ENCODE results near the gene LITAF.

Gene LITAF

GRCh38 chr16:11550791-11551498, 35.8 kb downstream of the LITAF start:
- no peak for DNase-seq (ENCODE audit: low read depth)

GRCh38 chr16:11547118-11547916, 39.4 kb downstream of the LITAF start:
- DNase-seq (ENCODE audit: low read depth) = no peak

- peak; percentile 21 for DNase-seq (ENCODE audit: low read depth)
These were observed 40.1 kb downstream of the LITAF start for GRCh38 chr16:11546608-11547061.

- DNase-seq (ENCODE audit: low read depth) = no peak
These were observed 42.9 kb downstream of the LITAF start for GRCh38 chr16:11543661-11544393.

GRCh38 chr16:11542069-11542744, 44.5 kb downstream of the LITAF start:
- no peak for DNase-seq (ENCODE audit: low read depth)

- DNase-seq (ENCODE audit: low read depth) = no peak
These were observed 47.1 kb downstream of the LITAF start for GRCh38 chr16:11539641-11540050.

- DNase-seq (ENCODE audit: low read depth) = no peak
These were observed 47.8 kb downstream of the LITAF start for GRCh38 chr16:11538880-11539279.

GRCh38 chr16:11536104-11536866, 50.4 kb downstream of the LITAF start:
- no peak for DNase-seq (ENCODE audit: low read depth)

GRCh38 chr16:11535494-11535893, 51.2 kb downstream of the LITAF start:
- no peak for DNase-seq (ENCODE audit: low read depth)

GRCh38 chr16:11534262-11534661, 52.5 kb downstream of the LITAF start:
- no peak for DNase-seq (ENCODE audit: low read depth)

- no peak for DNase-seq (ENCODE audit: low read depth)
These were observed 53.1 kb downstream of the LITAF start for GRCh38 chr16:11533588-11533987.

- DNase-seq (ENCODE audit: low read depth) = no peak
These were observed 56.4 kb downstream of the LITAF start for GRCh38 chr16:11530171-11530940.

GRCh38 chr16:11529285-11529684, 57.4 kb downstream of the LITAF start:
- DNase-seq (ENCODE audit: low read depth) = no peak

GRCh38 chr16:11528053-11528452, 58.7 kb downstream of the LITAF start:
- DNase-seq (ENCODE audit: low read depth) = no peak

- no peak for DNase-seq (ENCODE audit: low read depth)
These were observed 59.9 kb downstream of the LITAF start for GRCh38 chr16:11526655-11527350.

GRCh38 chr16:11524098-11524760, 62.5 kb downstream of the LITAF start:
- no peak for DNase-seq (ENCODE audit: low read depth)

GRCh38 chr16:11521055-11521454, 65.7 kb downstream of the LITAF start:
- DNase-seq (ENCODE audit: low read depth) = no peak

GRCh38 chr16:11520442-11520841, 66.3 kb downstream of the LITAF start:
- DNase-seq (ENCODE audit: low read depth) = no peak

- DNase-seq (ENCODE audit: low read depth) = no peak
These were observed 68.8 kb downstream of the LITAF start for GRCh38 chr16:11517961-11518360.

Measured in GM04504 (cell line).